ENCODE measurements around the gene AMER2. TPM values are rescaled to one million over a fixed set of nuclear protein-coding genes. Genes with fewer than 3 reads are reported as not detected.

The AMER2 gene
- total and polyA plus RNA-seq, 2 donors (not counting 1 experiment from before 2014, with no cell fraction given), result not detected

- Histone ChIP-seq H3K9me3 (ENCODE audit: control extremely low read depth in 1 of 3, control insufficient read depth in 2 of 3, insufficient read depth in 1 of 3, low read length in 2 of 3) (no peaks in the 10 kb centered on the region), H3K4me1 (ENCODE audit: control insufficient read depth in 2 of 2, insufficient read depth in 2 of 2, low read length in 2 of 2) (no peaks in the 10 kb centered on the region), H3K27ac (ENCODE audit: low read length in 2 of 2) (no peak overlapping the region), H3K9ac (ENCODE audit: low read length) (no peak overlapping the region), H3K36me3 (replicated peaks in 1 of 2; ENCODE audit: control extremely low read depth in 1 of 2, control insufficient read depth in 1 of 2, extremely low read depth in 1 of 2, insufficient read depth in 2 of 2, low read length in 1 of 2) (no peaks in the 10 kb centered on the region), H3K4me3 (ENCODE audit: control extremely low read depth in 1 of 5, extremely low read depth in 1 of 5, insufficient read depth in 1 of 5, low read depth in 2 of 5, low read length in 4 of 5) (no peak overlapping the region), H2AFZ (ENCODE audit: insufficient read depth, low read depth, low read length, poor library complexity, severe bottlenecking) (no peak overlapping the region), H4K20me1 (ENCODE audit: control insufficient read depth, insufficient read depth, low read length, poor library complexity, severe bottlenecking) (no peaks in the 10 kb centered on the region), H3K79me2 (ENCODE audit: control insufficient read depth, insufficient read depth, low read length) (no peaks in the 10 kb centered on the region), H3K4me2 (replicated peaks; ENCODE audit: low read depth, low read length, poor library complexity, severe bottlenecking) (no peak overlapping the region), H3K27me3 (replicated peaks in 1 of 4; ENCODE audit: control extremely low read depth in 1 of 4, control insufficient read depth in 3 of 4, insufficient read depth in 4 of 4, low read length in 3 of 4) (no peaks in the 10 kb centered on the region)
- no peaks in the 10 kb centered on the region for H3K4me1 Mint-ChIP-seq
- no peak overlapping the region for H3K4me3 Mint-ChIP-seq
- no peaks in the 10 kb centered on the region for H3K9me3 Mint-ChIP-seq (ENCODE audit: insufficient read depth)
- POLR2A ChIA-PET, result no interaction called here
- ATAC-seq (ENCODE audit: low read depth) (no peak), DNase-seq (no peak)
- intact Hi-C loops (cut with micrococcal nuclease), result no loop called here
- H3K27ac Mint-ChIP-seq, result no peak overlapping the region
- CTCF ChIA-PET, result no interaction called here
- peaks cover 13% of the 10 kb centered on the region for H3K27me3 Mint-ChIP-seq
- WGBS (ENCODE audit: insufficient coverage), result no CpG with 5 or more reads among the region's 3 CpGs
- TF ChIP-seq EZH2 (IDR thresholded peaks at IDR 0.05; ENCODE audit: borderline replicate concordance, insufficient read depth, low read depth, low read length, poor library complexity, severe bottlenecking), result no peak
- TF ChIP-seq CTCF (IDR thresholded peaks at IDR 0.05), result no peak
Observed at GRCh38 chr13:25215253-25215575, 43.1 kb upstream of the AMER2 start.

GRCh38 chr13:25214491-25215252 lies 42.6 kb upstream of the AMER2 start:
- Histone ChIP-seq H3K9ac (ENCODE audit: low read length) (no peak overlapping the region), H3K27ac (ENCODE audit: low read length in 2 of 2) (no peak overlapping the region), H3K4me1 (ENCODE audit: control insufficient read depth in 2 of 2, insufficient read depth in 2 of 2, low read length in 2 of 2) (no peaks in the 10 kb centered on the region), H4K20me1 (ENCODE audit: control insufficient read depth, insufficient read depth, low read length, poor library complexity, severe bottlenecking) (no peaks in the 10 kb centered on the region), H3K79me2 (ENCODE audit: control insufficient read depth, insufficient read depth, low read length) (no peaks in the 10 kb centered on the region), H3K4me2 (replicated peaks; ENCODE audit: low read depth, low read length, poor library complexity, severe bottlenecking) (no peak overlapping the region), H3K4me3 (ENCODE audit: control extremely low read depth in 1 of 5, extremely low read depth in 1 of 5, insufficient read depth in 1 of 5, low read depth in 2 of 5, low read length in 4 of 5) (no peak overlapping the region), H3K9me3 (ENCODE audit: control extremely low read depth in 1 of 3, control insufficient read depth in 2 of 3, insufficient read depth in 1 of 3, low read length in 2 of 3) (no peaks in the 10 kb centered on the region), H2AFZ (ENCODE audit: insufficient read depth, low read depth, low read length, poor library complexity, severe bottlenecking) (no peak overlapping the region), H3K27me3 (replicated peaks in 1 of 4; ENCODE audit: control extremely low read depth in 1 of 4, control insufficient read depth in 3 of 4, insufficient read depth in 4 of 4, low read length in 3 of 4) (no peaks in the 10 kb centered on the region), H3K36me3 (replicated peaks in 1 of 2; ENCODE audit: control extremely low read depth in 1 of 2, control insufficient read depth in 1 of 2, extremely low read depth in 1 of 2, insufficient read depth in 2 of 2, low read length in 1 of 2) (no peaks in the 10 kb centered on the region)
- intact Hi-C loops (cut with micrococcal nuclease), result no loop called here
- ATAC-seq (ENCODE audit: low read depth) (no peak), DNase-seq (no peak)
- H3K27ac Mint-ChIP-seq, result no peak overlapping the region
- peaks cover 13% of the 10 kb centered on the region for H3K27me3 Mint-ChIP-seq
- WGBS (ENCODE audit: insufficient coverage), result 80% methylated on average over 1 of the region's 6 CpGs
- POLR2A ChIA-PET, result no interaction called here
- no peaks in the 10 kb centered on the region for H3K4me1 Mint-ChIP-seq
- CTCF ChIA-PET, result no interaction called here
- no peak overlapping the region for H3K4me3 Mint-ChIP-seq
- TF ChIP-seq CTCF (IDR thresholded peaks at IDR 0.05) (no peak), EZH2 (IDR thresholded peaks at IDR 0.05; ENCODE audit: borderline replicate concordance, insufficient read depth, low read depth, low read length, poor library complexity, severe bottlenecking) (no peak)
- H3K9me3 Mint-ChIP-seq (ENCODE audit: insufficient read depth), result no peaks in the 10 kb centered on the region

All from B cell (primary cell).